HUDEP-2 (cell line): ENCODE results near the gene CATSPERD.
A peak's percentile ranks its signal among the peaks of the same experiment; 100 is the strongest.
"Not testable (repeated sequence)": the region's sequence is repeated elsewhere in the genome, so short reads cannot be mapped to it uniquely, and the experiment has no call there.

Experiments
- DNase-seq, 76 experiments: peaks; one replicate each; lab custom pipeline; 2025; ENCODE audit not compliant: unreplicated experiment in 76 of 76; lab: John Stamatoyannopoulos, UW

CATSPERD gene

DNA sequence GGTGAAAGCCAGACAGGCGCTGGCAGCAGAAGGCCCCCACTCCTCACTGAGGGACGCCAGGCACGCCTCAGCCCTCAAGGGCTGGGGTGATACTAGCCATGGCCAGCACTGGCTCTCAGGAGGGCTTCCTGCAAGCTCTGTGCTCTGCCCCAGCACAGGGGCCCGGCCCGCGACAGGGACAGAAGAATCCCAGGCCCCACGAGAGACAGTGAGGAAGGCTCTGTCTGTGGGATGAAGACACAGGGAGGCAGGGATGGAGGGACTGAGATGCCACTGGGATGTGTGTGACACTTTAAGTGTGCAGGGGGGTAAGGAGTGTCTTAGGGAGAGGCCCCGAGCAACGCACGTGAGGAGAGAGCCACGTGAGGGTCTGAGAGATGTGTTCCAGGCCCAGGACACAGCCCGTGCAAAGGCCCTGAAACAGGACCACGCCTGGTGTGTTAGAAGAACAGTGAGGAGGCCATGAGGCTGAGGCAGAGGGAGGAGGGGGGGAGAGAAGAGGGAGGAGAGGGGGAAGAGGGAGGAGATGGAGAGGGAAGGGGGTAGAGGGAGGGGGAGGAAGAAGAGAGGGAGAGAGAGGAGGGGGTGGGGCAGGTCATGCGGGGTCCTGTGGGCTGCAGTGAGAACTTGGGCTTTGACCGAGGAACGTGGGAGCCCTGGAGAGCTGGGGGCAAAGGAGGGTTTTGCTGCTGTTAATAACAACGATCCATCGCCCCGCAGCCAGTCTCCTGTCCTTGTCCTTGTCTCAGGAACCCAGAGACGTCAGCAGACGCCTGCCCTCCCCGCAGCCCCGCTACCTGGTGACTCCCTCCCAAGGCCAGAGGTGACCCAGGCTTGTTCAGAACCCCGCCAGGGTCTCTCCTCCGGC, 23.2 kb upstream of the CATSPERD start:
- peak in 1 of 76 experiments; percentile 15 for DNase-seq

DNA sequence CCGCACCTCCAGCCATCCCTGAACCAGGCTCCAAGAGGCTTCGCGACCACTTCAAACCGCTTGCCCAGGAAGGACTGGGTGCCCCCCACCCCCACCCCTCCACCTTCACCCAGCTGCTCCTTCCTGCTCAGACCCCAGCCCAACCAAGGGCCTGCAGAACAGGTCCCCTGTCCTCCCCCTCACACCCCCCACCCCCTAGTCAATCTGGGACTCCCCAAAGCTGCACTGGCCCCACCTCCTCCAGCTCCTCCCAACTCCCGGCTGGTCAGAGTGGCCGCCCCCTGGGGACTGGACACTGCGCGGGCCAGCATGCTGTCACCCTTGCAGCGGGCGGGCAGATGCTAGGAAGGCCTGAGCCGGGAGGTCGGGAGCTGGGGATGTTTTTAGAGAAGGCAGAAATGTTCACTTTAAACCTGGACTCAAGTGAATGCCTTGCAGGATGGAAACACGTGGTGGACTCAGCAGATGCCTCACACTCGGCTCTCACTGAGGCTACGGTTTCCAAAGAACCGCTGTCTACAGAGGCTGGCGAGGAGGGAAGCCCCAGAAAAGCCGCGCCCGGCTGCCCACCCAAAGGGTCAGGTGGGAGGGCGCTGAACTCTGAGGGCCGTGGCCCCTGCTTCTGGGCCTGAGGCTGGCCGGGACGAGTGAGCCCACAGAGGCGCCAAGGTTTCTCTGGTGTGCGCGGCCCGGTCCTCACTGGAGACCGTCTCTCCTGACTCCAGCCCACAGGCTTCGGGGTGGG, 22.4 kb upstream of the CATSPERD start:
- DNase-seq = no peak

DNA sequence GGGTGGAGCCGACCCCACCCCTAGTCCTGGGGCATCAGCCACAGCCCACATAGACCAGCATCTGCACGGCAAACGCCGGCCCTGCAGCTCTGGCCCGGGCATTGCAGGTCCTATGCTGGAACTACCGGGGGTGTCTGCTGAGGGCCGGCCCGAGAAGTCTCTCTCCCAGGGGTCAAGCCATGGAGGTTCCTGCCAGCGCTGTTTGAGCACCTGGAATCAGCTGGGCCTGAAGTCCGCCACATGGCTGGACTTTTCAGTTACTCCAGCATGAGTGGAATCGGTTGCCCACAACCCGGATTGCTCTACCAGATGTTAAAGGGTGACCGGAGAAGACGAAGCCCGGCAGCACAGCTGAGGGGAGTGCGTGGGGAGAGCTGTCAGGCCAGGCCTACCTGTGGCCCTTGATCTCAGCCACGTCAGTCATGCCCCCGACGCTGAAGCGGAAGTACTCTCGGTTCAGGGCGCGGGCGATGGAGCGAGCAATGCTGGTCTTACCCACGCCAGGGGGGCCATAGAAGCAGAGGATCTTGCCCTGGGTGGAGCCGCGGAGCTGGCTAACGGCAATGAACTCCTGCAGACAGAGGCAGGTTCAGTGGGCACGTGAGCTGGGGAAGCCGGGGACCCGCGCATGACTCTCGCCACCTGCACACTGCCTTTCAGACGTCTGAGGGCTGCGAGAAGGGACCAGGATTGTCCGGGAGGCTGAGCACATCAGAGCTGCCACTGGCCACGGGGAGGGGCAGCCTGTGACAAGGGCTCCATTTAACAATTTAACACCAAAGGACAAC, 21.6 kb upstream of the CATSPERD start:
- DNase-seq = no peak

DNA sequence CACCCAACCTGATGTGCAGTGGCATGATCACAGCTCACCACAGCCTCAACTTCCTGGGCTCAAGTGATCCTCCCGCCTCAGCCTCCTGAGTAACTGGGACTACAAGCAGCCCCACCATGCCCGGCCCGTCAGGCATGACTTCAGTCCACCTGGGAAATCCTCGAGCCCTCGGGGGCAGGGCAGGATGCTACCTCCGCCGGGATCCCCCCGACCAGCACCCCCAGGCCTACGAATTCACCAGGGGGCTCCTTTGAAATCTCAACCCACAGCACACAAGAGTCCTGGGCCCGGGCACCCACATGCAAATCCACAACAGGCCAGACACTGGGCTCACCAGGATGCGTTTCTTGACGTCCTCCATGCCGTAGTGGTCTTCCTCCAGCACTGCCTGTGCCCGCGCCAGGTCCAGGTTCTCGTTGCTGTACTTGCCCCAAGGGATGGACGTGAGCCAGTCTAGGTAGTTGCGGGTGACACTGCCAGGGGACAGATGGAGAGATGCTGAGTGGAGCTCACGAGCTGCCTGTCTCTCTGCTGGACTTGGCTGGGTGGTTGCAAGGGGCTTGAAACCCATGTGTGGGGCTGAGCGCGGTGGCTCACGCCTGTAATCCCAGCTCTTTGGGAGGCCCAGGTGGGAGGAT, 19.9 kb upstream of the CATSPERD start:
- DNase-seq = no peak

- DNase-seq = not testable (repeated sequence)
Observed at GRCh38 chr19:5702053-5702410, 18.4 kb upstream of the CATSPERD start.

GRCh38 chr19:5703819-5704818, 16.3 kb upstream of the CATSPERD start:
- no peak for DNase-seq

GRCh38 chr19:5705552-5705951, 14.9 kb upstream of the CATSPERD start:
- DNase-seq = no peak

- no peak for DNase-seq
Observed at GRCh38 chr19:5706876-5707573, 13.4 kb upstream of the CATSPERD start.

DNA sequence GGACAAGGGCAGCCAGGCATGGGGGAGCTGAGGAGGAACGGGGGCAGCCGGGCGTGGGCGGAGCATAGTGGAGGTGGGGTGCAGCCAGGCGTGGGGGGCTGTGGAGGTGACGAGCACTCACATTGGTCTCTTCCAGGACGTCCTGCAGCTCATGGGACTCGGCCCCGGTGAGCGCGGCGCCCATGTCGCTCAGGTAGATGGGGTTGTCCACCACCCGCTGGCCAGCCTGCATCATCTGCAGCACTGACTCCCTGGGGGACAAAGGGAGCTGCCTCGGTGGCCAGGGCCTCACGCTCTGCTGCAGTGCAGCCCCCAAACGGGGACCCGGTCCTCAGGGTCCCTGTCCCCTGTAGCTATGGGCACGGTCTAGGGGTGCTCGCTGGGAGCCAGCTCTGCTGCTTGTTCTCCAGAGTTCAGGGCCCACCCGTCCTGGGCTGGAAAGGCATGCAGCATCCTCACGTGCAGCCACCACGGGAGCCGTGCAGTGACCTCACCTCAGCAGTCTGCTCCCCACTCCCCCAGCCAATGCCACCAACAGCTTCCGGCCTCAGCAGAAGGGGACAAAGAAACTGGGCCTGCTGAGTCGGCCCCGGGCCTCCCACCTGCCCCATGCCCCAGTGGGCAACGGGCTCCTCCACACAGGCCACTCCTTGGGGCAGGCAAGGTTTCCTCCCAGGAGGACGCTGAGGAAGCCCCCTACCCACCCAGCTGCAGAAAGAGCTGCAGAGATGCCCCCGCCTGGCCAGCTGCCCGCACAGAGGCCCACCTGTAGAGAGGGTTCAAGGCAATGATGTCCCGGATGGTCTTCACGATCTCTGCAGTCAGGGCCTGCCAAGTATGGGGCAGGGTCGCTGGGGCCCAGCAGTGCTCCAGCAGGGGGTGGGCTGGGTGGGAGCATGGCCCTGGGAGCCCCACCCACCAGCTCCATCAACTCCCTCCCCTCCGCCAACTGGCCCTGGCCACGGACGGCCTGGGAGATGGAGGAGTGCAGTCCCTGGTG, 12.6 kb upstream of the CATSPERD start:
- no peak for DNase-seq

- no peak for DNase-seq
Observed at GRCh38 chr19:5711025-5711424, 9.4 kb upstream of the CATSPERD start.

- DNase-seq = no peak
Observed at GRCh38 chr19:5711713-5712161, 8.7 kb upstream of the CATSPERD start.

DNA sequence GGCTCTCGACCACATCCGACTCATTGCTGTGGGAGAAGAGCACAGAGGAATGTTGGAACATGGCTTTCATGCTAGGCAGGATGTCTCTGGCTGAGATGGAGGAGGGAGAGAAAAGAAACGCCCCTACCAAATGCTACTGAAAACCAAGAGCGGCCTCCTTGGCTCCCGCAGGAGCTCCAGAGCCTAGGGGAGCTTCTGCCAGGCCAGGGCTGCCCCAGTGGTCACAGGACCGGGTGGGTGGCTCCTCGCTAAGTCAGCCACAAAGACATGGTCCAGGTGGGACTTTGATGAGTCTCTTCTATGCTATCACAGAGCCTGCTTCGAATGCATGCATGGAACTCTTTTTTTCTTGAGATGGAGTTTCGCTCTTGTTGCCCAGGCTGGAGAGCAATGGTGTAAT, 7.2 kb upstream of the CATSPERD start:
- DNase-seq = no peak

GRCh38 chr19:5714816-5715215, 5.6 kb upstream of the CATSPERD start:
- DNase-seq = no peak

DNA sequence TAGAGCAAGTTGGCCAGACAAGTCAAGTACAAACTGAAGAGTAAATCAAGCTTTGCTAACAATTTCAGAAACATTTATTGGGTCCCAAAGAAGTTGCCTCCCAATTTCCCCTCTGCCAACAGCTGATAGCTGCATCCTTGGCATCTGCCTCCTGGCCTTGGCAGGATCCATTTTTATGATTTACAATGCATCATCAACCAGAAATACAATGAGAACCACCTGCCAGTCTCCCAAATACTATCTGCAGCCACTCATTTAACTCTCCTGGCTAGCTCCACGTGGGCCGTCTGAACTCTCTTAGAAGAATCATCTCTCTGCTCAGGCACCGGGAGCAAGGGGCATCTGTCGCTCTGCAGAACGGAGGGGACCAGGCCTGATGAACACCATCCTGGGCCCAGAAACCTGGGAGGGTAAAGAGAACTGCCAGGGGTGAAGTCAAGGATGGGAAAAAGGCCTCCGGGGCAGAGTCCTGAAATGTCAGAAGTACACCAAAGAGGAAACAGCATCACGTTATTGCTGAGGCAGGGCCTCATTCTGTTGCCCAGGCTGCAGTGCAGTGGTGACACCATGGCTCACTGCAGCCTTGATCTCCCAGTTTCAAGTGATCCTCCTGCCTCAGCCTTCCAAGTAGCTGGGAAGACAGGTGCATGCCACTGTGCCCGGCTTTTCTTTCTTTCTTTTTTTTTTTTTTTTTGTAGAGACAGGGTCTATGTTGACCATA, 3.1 kb upstream of the CATSPERD start:
- DNase-seq = no peak

DNA sequence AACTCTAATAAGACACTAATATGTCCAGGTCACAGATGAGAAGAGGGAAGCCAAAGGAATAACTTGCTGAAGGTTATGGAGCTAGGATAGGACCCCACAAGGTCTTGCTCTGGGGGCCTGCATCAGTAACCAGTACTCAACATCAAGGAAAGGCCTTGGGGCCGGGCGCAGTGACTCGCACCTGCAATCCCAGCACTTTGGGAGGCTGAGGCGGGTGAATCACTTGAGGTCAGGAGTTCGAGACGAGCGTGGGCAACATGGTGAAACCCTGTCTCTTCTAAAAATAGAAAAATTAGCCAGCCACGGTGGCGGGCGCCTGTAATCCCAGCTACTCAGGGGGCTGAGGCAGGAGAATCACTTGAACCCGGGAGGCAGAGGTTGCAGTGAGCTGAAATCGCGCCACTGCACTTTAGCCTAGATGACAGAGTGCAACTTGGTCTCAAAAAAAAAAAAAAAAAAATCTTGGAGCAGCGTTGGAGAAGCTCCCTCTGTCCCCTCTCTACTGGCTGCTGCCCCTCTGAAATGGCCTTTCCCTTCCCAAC, 2.3 kb upstream of the CATSPERD start:
- DNase-seq = no peak

DNA sequence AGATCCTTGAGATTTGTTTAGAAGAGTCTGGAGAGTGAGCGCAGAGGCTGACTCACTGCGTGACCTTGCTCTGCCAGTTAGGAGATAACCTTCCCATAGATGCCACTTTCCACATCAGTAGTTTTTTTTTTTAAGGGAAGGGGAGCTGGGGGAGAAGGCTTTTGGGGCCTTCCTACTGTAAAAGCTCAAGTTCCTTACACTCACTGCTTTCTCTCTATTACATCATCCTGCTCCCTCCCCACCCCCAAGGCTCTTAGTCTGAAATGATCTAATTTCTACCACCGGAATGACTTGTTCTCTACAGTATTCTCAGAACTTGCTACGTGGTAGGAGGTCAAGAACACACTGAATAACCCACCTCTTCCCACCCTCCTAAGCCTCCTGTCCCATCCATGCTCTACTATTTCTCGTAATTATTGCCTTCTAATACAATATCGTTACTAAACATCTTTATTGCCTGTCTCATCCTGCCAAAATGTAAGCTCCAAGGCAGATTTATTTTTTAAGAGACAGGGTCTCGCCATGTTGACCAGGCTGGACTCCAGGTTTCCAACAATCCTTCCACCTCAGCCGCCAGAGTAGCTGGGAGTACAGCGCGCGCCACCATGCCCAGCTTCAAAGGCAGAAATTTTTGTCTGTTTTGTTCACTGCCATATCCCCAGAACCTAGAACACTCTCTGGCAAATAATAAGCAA, 1.7 kb upstream of the CATSPERD start:
- DNase-seq = peak in 43 of 76 experiments; percentile 13 to 74 (median 44)
